Uterus (tissue), 4 donors: ENCODE results near the gene CNN2. TPM values are rescaled to one million over a fixed set of nuclear protein-coding genes. Genes with fewer than 3 reads are reported as not detected.

Source experiments
- DNase-seq, 2 donors: peaks; one replicate each; pipeline ENCODE4 v3.0.0-alpha.2; 2019 to 2020
- H3K27ac ChIP-seq, 2 donors: fragments of 200-600 bp; sonication (generic); 1 replicate in 1 of 2; 2 replicates in 1 of 2; pipeline ENCODE4 v1.5.1; 2016 to 2018
- H3K27me3 ChIP-seq, 2 donors: fragments of 200-600 bp; sonication (generic); one replicate each; pipeline ENCODE4 v1.5.1; 2018 to 2019; ENCODE audit warnings: control low read depth in 1 of 2
- H3K36me3 ChIP-seq, 2 donors: fragments of 200-600 bp; sonication (generic); one replicate each; pipeline ENCODE4 v1.5.1; 2019; ENCODE audit warnings: control low read depth in 1 of 2
- H3K4me1 ChIP-seq, 2 donors: fragments of 200-600 bp; sonication (generic); one replicate each; pipeline ENCODE4 v1.5.1; 2018 to 2019; ENCODE audit warnings: control low read depth in 1 of 2
- H3K4me3 ChIP-seq, 2 donors: fragments of 200-600 bp; sonication (generic); 1 replicate in 1 of 2; 2 replicates in 1 of 2; pipeline ENCODE4 v1.5.1; 2018 to 2019; ENCODE audit warnings: mild to moderate bottlenecking in 1 of 2
- H3K9me3 ChIP-seq, 2 donors: fragments of 200-600 bp; sonication (generic); one replicate each; pipeline ENCODE4 v1.5.1; 2019; ENCODE audit warnings: control low read depth in 1 of 2
- POLR2A ChIP-seq, 2 donors: fragments of 450-650 bp; IDR thresholded peaks; one replicate each; pipeline ENCODE4 v1.6.1; 2016; ENCODE audit warnings: antibody characterized with exemption in 2 of 2, mild to moderate bottlenecking in 1 of 2, moderate library complexity in 1 of 2
- intact Hi-C: fragments of 100-400 bp; cut with DNase I; formaldehyde crosslinking; loops from one replicate; pipeline ENCODE4 v1.15.1; 2023; ENCODE audit warnings: low total_unique reads
- total RNA-seq, 4 donors: library from RNA; depleted of rRNA in 3 of 4; stranded (reverse); fragments of >200 nt in 3 of 4; gene quantifications; one replicate each; pipeline versions ENCODE4 v1.1.0 to v1.2.4, GENCODE V29; 2014 to 2023
- TF ChIP-seq, protein P1 (sequence below), 4 experiments: fragments of 200-600 bp in 2 of 4; fragments of 450-650 bp in 2 of 4; sonication (generic) in 2 of 4; IDR thresholded peaks; one replicate each; pipeline ENCODE4 v1.5.1; 2016 to 2019; ENCODE audit warnings: antibody characterized with exemption in 4 of 4, mild to moderate bottlenecking in 2 of 4, moderate library complexity in 1 of 4
- donor health status: DM: yes; HTN: yes; CAD: no.

CNN2 gene
- total RNA-seq, 4 donors from 2014 or later = 14.3 to 186 (median 88.5) TPM

DNA sequence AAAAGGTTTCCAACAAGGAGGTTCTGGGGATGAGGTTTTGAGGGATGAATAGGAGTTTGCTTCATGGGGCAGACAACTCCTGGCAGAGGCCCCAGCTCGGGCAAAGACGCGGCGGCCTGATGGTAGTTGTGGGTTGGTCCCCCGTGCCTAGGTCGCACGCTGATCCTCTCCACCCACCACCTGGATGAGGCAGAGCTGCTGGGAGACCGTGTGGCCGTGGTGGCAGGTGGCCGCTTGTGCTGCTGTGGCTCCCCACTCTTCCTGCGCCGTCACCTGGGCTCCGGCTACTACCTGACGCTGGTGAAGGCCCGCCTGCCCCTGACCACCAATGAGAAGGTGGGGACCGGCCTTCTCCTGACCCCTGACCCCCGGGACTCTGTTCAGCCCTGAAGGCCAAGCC lies 25.4 kb downstream of the CNN2 start:
- H3K4me3 ChIP-seq = no peak overlapping the region
- intact Hi-C loops = no loop called here
- TF ChIP-seq, protein P1, sequence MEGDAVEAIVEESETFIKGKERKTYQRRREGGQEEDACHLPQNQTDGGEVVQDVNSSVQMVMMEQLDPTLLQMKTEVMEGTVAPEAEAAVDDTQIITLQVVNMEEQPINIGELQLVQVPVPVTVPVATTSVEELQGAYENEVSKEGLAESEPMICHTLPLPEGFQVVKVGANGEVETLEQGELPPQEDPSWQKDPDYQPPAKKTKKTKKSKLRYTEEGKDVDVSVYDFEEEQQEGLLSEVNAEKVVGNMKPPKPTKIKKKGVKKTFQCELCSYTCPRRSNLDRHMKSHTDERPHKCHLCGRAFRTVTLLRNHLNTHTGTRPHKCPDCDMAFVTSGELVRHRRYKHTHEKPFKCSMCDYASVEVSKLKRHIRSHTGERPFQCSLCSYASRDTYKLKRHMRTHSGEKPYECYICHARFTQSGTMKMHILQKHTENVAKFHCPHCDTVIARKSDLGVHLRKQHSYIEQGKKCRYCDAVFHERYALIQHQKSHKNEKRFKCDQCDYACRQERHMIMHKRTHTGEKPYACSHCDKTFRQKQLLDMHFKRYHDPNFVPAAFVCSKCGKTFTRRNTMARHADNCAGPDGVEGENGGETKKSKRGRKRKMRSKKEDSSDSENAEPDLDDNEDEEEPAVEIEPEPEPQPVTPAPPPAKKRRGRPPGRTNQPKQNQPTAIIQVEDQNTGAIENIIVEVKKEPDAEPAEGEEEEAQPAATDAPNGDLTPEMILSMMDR (IDR thresholded peaks at IDR 0.05) = no peak
- TF ChIP-seq POLR2A (IDR thresholded peaks at IDR 0.05) = no peak
- no peak for DNase-seq
- no peaks in the 10 kb centered on the region for H3K27me3 ChIP-seq
- H3K9me3 ChIP-seq = peaks cover 0 to 1% of the 10 kb centered on the region in 2 donors
- H3K36me3 ChIP-seq = no peaks in the 10 kb centered on the region
- H3K27ac ChIP-seq = no peak overlapping the region
- no peaks in the 10 kb centered on the region for H3K4me1 ChIP-seq

DNA sequence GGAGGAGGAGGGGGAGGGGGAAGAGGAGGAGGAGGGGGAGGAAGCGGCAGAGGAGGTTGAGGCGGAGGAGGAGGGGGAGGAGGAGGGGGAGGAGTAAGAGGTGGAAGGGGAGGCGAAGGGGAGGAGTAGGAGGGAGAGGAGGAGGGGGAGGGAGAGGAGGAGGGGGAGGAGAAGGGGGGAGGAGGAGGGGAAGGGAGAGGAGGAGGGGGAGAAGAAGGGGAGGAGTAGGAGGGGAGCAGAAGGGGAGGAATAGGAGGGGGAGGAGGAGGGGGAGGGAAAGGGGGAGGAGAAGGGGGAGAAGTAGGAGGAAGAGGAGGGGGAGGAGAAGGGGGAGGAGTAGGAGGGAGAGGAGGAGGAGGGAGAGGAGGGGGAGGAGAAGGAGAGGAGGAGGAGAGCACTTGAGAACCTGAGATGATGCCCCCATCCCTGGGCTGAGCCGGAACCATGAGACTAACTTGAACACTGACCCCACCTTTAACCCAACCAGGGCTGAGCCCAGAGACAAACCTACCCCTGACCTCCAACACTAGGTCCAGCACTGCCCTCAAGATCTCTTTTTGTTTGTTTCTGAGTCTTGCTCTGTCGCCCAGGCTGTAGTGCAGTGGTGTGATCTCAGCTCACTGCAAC lies 26.1 kb downstream of the CNN2 start:
- no peak overlapping the region for H3K4me3 ChIP-seq
- H3K36me3 ChIP-seq = no peaks in the 10 kb centered on the region
- DNase-seq = no peak
- intact Hi-C loops = no loop called here
- TF ChIP-seq POLR2A (IDR thresholded peaks at IDR 0.05) = no peak
- TF ChIP-seq, protein P1 (IDR thresholded peaks at IDR 0.05) = no peak
- no peaks in the 10 kb centered on the region for H3K4me1 ChIP-seq
- H3K27me3 ChIP-seq = no peaks in the 10 kb centered on the region
- H3K27ac ChIP-seq = no peak overlapping the region
- peaks cover 0 to 8% of the 10 kb centered on the region in 2 donors for H3K9me3 ChIP-seq

DNA sequence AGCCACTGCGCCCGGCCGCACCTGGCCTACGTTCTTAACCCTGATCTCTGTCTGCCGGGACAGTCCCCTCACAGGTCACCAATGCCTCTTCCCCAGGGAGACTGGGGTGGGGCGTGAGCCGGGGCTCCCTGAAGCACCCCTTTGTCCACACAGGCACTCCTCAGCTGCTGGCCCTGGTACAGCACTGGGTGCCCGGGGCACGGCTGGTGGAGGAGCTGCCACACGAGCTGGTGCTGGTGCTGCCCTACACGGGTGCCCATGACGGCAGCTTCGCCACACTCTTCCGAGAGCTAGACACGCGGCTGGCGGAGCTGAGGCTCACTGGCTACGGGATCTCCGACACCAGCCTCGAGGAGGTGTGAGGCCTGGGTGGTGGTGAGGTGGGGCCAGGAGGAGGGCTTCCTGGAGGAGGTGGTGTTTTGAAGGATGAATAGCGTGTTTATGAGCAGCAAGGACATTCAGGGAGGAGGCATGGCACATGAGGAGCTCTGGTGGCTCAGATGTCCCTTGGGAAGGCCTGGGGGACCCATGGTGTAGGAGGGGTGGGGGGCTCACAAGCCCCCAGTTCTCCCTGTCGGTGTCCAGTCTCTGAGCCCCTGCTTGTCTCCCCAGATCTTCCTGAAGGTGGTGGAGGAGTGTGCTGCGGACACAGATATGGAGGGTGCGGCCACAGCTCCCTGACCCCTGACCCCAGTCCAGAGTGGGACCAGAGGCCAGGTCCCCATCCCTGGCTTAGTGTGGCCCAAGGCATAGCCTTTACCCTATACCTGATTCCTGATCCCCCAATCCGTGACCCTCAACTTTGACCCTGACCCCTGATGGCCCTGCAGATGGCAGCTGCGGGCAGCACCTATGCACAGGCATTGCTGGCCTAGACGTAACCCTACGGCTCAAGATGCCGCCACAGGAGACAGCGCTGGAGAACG lies 27.0 kb downstream of the CNN2 start:
- Histone ChIP-seq H3K4me1 (no peaks in the 10 kb centered on the region), H3K27me3 (no peaks in the 10 kb centered on the region), H3K9me3 (peaks cover 0 to 18% of the 10 kb centered on the region in 2 donors), H3K4me3 (no peak overlapping the region), H3K36me3 (no peaks in the 10 kb centered on the region), H3K27ac (no peak overlapping the region)
- TF ChIP-seq, protein P1 (IDR thresholded peaks at IDR 0.05) = no peak
- TF ChIP-seq POLR2A (IDR thresholded peaks at IDR 0.05) = no peak
- intact Hi-C loops = no loop called here
- DNase-seq = no peak

DNA sequence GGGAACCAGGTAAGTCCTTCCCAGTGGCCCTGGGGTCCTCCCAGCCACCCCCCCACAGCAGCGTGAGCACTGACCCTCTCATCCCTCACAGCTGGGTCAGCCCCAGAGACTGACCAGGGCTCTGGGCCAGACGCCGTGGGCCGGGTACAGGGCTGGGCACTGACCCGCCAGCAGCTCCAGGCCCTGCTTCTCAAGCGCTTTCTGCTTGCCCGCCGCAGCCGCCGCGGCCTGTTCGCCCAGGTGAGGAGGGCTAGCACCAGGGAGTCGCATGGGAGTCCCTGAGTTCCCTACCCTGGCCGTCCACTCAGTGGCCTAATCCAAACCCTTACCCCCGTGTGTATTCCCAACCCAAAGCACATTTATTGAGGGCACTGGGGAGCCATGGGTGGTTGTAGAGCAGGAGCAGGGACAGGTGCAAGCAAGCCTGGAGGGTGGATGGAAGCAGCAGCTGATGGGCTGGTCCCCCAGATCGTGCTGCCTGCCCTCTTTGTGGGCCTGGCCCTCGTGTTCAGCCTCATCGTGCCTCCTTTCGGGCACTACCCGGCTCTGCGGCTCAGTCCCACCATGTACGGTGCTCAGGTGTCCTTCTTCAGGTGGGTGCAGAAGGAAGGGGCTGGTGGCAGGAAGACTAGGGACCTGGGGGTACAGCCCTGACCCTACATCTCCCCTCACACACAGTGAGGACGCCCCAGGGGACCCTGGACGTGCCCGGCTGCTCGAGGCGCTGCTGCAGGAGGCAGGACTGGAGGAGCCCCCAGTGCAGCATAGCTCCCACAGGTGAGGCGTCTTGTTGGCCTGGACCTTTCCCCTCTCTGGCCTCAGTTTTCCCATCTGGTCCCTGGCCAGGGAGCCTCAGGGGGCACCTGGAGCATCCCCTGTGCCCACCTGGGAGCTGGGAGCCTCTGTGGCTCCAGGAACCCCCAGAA lies 28.0 kb downstream of the CNN2 start:
- peaks cover 0 to 26% of the 10 kb centered on the region in 2 donors for H3K9me3 ChIP-seq
- no peak for DNase-seq
- intact Hi-C loops = no loop called here
- no peak overlapping the region for H3K4me3 ChIP-seq
- H3K36me3 ChIP-seq = no peaks in the 10 kb centered on the region
- no peak for TF ChIP-seq POLR2A (IDR thresholded peaks at IDR 0.05)
- TF ChIP-seq, protein P1 (IDR thresholded peaks at IDR 0.05) = no peak
- H3K27me3 ChIP-seq = no peaks in the 10 kb centered on the region
- H3K27ac ChIP-seq = no peak overlapping the region
- H3K4me1 ChIP-seq = no peaks in the 10 kb centered on the region
